Small intestine (tissue), 7 donors: ENCODE data around the gene GPER1. TPM values are rescaled to one million over a fixed set of nuclear protein-coding genes. Genes with fewer than 3 reads are reported as not detected.

Experiments
- DNase-seq, 2 donors: peaks; one replicate each; pipeline versions ENCODE4 v3.0.0 to v3.0.0-alpha.2; 2013
- FAIRE-seq: peaks from 2 replicates; lab custom pipeline; 2012; peaks lifted over from hg19 to GRCh38; lab: Jason Lieb, UNC
- H3K27ac ChIP-seq, 3 donors: one replicate each; pipeline ENCODE4 v1.5.1; 2013; ENCODE audit warnings: low read length in 2 of 3, mild to moderate bottlenecking in 2 of 3, control low read depth in 1 of 3, inconsistent platforms in 1 of 3, low read depth in 1 of 3, moderate library complexity in 1 of 3
- H3K27me3 ChIP-seq, 3 donors: one replicate each; pipeline ENCODE4 v1.6.1; 2013; ENCODE audit warnings: low read length in 3 of 3, inconsistent platforms in 1 of 3; ENCODE audit not compliant: control insufficient read depth in 3 of 3, insufficient read depth in 3 of 3
- H3K36me3 ChIP-seq, 3 donors: one replicate each; pipeline ENCODE4 v1.6.1; 2013; ENCODE audit warnings: low read length in 3 of 3, inconsistent platforms in 1 of 3, low read depth in 1 of 3, mild to moderate bottlenecking in 1 of 3, moderate library complexity in 1 of 3; ENCODE audit not compliant: control insufficient read depth in 3 of 3, insufficient read depth in 2 of 3
- H3K4me1 ChIP-seq, 3 donors: one replicate each; pipeline ENCODE4 v1.6.1; 2013; ENCODE audit warnings: low read length in 2 of 3, inconsistent platforms in 1 of 3, low read depth in 1 of 3, mild to moderate bottlenecking in 1 of 3, moderate library complexity in 1 of 3; ENCODE audit not compliant: control insufficient read depth in 3 of 3, insufficient read depth in 2 of 3
- H3K4me3 ChIP-seq, 3 donors: one replicate each; pipeline ENCODE4 v1.5.1; 2013; ENCODE audit warnings: low read length in 3 of 3, control low read depth in 1 of 3, inconsistent platforms in 1 of 3, low read depth in 1 of 3, mild to moderate bottlenecking in 1 of 3, moderate library complexity in 1 of 3
- H3K9me3 ChIP-seq, 2 donors: one replicate each; pipeline ENCODE4 v1.6.1; 2013; ENCODE audit warnings: low read depth in 1 of 2, low read length in 1 of 2; ENCODE audit not compliant: control insufficient read depth in 2 of 2, insufficient read depth in 1 of 2
- WGBS, 3 donors: extraction: QIAGEN DNeasy Blood & Tissue Kit; methylation state at CpG; one replicate each; pipeline ENCODE4 v1.1.7; 2013; 5-methylcytosine and 5-hydroxymethylcytosine counted together
- polyA plus RNA-seq, 4 donors: library from polyadenylated mRNA; stranded (reverse) in 3 of 4; unstranded in 1 of 4; fragments of 200-250 nt in 3 of 4; fragments of 120-200 nt in 1 of 4; gene quantifications; one replicate each; pipeline versions ENCODE4 v1.2.1 to v1.2.3, GENCODE V29; 2013
- donor health status: healthy with polysubstance abuse.
- donor health status: control.
- donor health status: control.
- donor health status: Bipolar disorder and iron deficiency.
- donor health status: healthy.

Gene GPER1
- polyA plus RNA-seq, 4 donors: 0.54 to 4.7 (median 0.99) TPM

- no peaks in the 10 kb centered on the region for H3K27me3 ChIP-seq
- DNase-seq (no peak), FAIRE-seq (no peak)
- WGBS, 3 donors: 75 to 89% (median 80%) methylated on average over 11 of the region's 11 CpGs
- peaks cover 0 to 41% (median 2%) of the 10 kb centered on the region in 3 donors for H3K36me3 ChIP-seq
- H3K4me1 ChIP-seq: no peaks in the 10 kb centered on the region
- H3K4me3 ChIP-seq: no peak overlapping the region
- no peaks in the 10 kb centered on the region for H3K9me3 ChIP-seq
- peak overlapping the region in 2 of 3 donors; percentile 11 for H3K27ac ChIP-seq
Observed at GRCh38 chr7:1124164-1124563, 36.3 kb downstream of the GPER1 start.

- Histone ChIP-seq H3K4me3 (no peak overlapping the region), H3K4me1 (no peaks in the 10 kb centered on the region), H3K27ac (no peak overlapping the region), H3K36me3 (peaks cover 0 to 46% (median 2%) of the 10 kb centered on the region in 3 donors), H3K27me3 (no peaks in the 10 kb centered on the region), H3K9me3 (no peaks in the 10 kb centered on the region)
- WGBS, 3 donors: 74 to 79% (median 78%) methylated on average over 19 to 23 of the region's 23 CpGs
- no peak for FAIRE-seq
- DNase-seq: no peak
Observed at GRCh38 chr7:1124816-1125602, 37.1 kb downstream of the GPER1 start.

- Histone ChIP-seq H3K27me3 (no peaks in the 10 kb centered on the region), H3K4me1 (no peaks in the 10 kb centered on the region), H3K27ac (no peak overlapping the region), H3K9me3 (no peaks in the 10 kb centered on the region), H3K36me3 (peaks cover 0 to 49% (median 2%) of the 10 kb centered on the region in 3 donors), H3K4me3 (no peak overlapping the region)
- FAIRE-seq (no peak), DNase-seq (no peak)
- 97 to 98% (median 97%) methylated on average over 16 of the region's 16 CpGs for WGBS, 3 donors
Observed at GRCh38 chr7:1125603-1125969, 37.7 kb downstream of the GPER1 start.

- DNase-seq (no peak), FAIRE-seq (no peak)
- Histone ChIP-seq H3K36me3 (peaks cover 0 to 47% (median 2%) of the 10 kb centered on the region in 3 donors), H3K27me3 (no peaks in the 10 kb centered on the region), H3K4me3 (no peak overlapping the region), H3K27ac (no peak overlapping the region), H3K4me1 (no peaks in the 10 kb centered on the region), H3K9me3 (no peaks in the 10 kb centered on the region)
- 94 to 95% (median 94%) methylated on average over 7 of the region's 7 CpGs for WGBS, 3 donors
Observed at GRCh38 chr7:1127001-1127400, 39.1 kb downstream of the GPER1 start.

GRCh38 chr7:1129431-1129830 is 41.5 kb downstream of the GPER1 start:
- Histone ChIP-seq H3K27ac (no peak overlapping the region), H3K9me3 (peaks cover 0 to 2% of the 10 kb centered on the region in 2 donors), H3K36me3 (peaks cover 0 to 33% (median 2%) of the 10 kb centered on the region in 3 donors), H3K4me1 (no peaks in the 10 kb centered on the region), H3K4me3 (no peak overlapping the region), H3K27me3 (no peaks in the 10 kb centered on the region)
- FAIRE-seq (no peak), DNase-seq (no peak)
- 95 to 98% (median 98%) methylated on average over 9 to 13 of the region's 13 CpGs for WGBS, 3 donors

GRCh38 chr7:1130021-1130990 is 42.4 kb downstream of the GPER1 start:
- peaks cover 0 to 2% of the 10 kb centered on the region in 2 donors for H3K9me3 ChIP-seq
- no peak overlapping the region for H3K27ac ChIP-seq
- FAIRE-seq (no peak), DNase-seq (no peak)
- H3K4me1 ChIP-seq: no peaks in the 10 kb centered on the region
- H3K27me3 ChIP-seq: no peaks in the 10 kb centered on the region
- peaks cover 0 to 27% (median 2%) of the 10 kb centered on the region in 3 donors for H3K36me3 ChIP-seq
- WGBS, 3 donors: 93 to 95% (median 95%) methylated on average over 24 to 26 of the region's 26 CpGs
- no peak overlapping the region for H3K4me3 ChIP-seq

GRCh38 chr7:1131471-1132265 is 43.8 kb downstream of the GPER1 start:
- DNase-seq: no peak
- H3K27me3 ChIP-seq: no peaks in the 10 kb centered on the region
- no peak overlapping the region for H3K27ac ChIP-seq
- peaks cover 0 to 16% (median under 1%) of the 10 kb centered on the region in 3 donors for H3K36me3 ChIP-seq
- no peak overlapping the region for H3K4me3 ChIP-seq
- H3K4me1 ChIP-seq: no peaks in the 10 kb centered on the region
- H3K9me3 ChIP-seq: peaks cover 0 to 2% of the 10 kb centered on the region in 2 donors
- no peak for FAIRE-seq
- 72 to 80% (median 77%) methylated on average over 2 of the region's 2 CpGs for WGBS, 3 donors
